RWPE1 (cell line): ENCODE results near the gene ACTG1.

Experiments used
- CTCF ChIA-PET: fragments of 350-600 bp; sonication (Branson Sonifier 250); formaldehyde crosslinking; extraction: SDS; loops from one replicate; lab custom pipeline; 2021; lab: Yijun Ruan, JAX
- POLR2A ChIA-PET: fragments of 400-600 bp; formaldehyde crosslinking; extraction: SDS; loops from one replicate; lab custom pipeline; 2020; ENCODE audit warnings: antibody characterized with exemption; ENCODE audit not compliant: low non-redundant PET; lab: Yijun Ruan, JAX
- DNase-seq: peaks from one replicate; pipeline ENCODE4 v3.0.0; 2012; ENCODE audit warnings: low spot score
- H3K27ac ChIP-seq: fragments of 450-650 bp; 2 replicates; pipeline ENCODE4 v1.5.1; 2017
- CTCF ChIP-seq: fragments of 450-650 bp; conservative IDR thresholded peaks from 2 replicates; pipeline ENCODE4 v1.5.1; 2017; ENCODE audit warnings: low read depth, mild to moderate bottlenecking

ACTG1 gene

DNA sequence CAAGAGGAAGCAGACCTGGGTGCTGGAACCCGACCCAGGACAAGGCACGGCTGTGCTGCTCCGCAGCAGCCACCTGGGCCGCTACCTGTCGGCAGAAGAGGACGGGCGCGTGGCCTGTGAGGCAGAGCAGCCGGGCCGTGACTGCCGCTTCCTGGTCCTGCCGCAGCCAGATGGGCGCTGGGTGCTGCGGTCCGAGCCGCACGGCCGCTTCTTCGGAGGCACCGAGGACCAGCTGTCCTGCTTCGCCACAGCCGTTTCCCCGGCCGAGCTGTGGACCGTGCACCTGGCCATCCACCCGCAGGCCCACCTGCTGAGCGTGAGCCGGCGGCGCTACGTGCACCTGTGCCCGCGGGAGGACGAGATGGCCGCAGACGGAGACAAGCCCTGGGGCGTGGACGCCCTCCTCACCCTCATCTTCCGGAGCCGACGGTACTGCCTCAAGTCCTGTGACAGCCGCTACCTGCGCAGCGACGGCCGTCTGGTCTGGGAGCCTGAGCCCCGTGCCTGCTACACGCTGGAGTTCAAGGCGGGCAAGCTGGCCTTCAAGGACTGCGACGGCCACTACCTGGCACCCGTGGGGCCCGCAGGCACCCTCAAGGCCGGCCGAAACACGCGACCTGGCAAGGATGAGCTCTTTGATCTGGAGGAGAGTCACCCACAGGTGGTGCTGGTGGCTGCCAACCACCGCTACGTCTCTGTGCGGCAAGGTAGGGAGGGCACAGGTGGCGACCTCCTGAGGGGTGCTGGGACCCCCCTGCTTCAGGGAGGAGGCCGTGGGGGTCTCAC is 16.2 kb upstream of the ACTG1 start:
- no peak for TF ChIP-seq CTCF
- DNase-seq: no peak
- no peak overlapping the region for H3K27ac ChIP-seq
- POLR2A ChIA-PET: no interaction called here
- CTCF ChIA-PET: interaction anchor here (0.6 to 1.0 kb wide), 2 partner anchors 10 to 16 kb away, joined by 3 to 4 read pairs; no protein-coding TSS in a partner anchor

GRCh38 chr17:81528384-81528650 is 15.7 kb upstream of the ACTG1 start:
- no peak overlapping the region for H3K27ac ChIP-seq
- ChIA-PET POLR2A (no interaction called here), CTCF (interaction anchor here (0.6 kb wide), 1 partner anchor 16 kb away, joined by 4 read pairs; no protein-coding TSS in a partner anchor)
- DNase-seq: no peak
- TF ChIP-seq CTCF: no peak

DNA sequence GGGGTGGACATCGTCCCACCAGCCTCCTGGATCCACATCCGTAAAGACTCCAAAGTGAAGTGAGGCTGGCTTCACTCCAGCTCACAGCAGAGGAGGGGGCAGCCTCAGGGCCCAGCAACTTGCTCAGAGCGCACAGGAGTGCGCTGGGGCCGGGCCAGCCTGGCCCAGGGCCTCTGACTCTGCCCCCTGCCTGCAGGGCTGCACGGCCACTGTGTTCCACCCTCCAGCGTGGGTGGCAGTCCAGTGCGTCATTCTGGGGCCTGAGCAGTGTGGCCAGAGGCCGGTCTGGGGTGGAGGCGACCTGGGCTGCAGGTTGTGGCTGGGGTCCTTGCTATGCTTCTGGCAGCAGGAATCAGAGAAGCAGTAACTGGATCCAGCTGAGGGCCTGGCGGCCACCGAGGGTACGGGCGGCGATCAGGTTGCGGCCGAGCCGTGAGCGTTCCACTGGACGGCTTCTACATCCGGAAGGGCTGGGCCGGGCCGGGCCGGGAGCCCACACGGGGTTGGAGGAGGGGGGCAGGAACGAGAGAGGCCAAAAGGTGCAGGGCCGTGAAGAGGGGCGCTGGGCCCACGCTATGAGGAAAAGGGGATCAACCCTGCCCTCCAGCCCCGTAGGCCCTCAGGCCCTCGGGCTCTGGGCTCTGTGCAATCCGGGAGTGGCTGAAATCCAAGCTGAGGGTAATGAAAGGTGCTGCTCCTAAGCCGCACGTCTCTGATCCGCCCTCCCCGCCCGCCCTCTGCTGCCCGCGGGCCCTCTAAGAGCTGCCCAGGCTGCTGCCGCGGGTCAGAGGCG is 15.2 kb upstream of the ACTG1 start, which contains the start of gene FSCN2:
TSS of gene FSCN2 (plus strand) at position 787 of the 793 bp plus-strand sequence. CDS start 155 bp downstream, outside the sequence.
- no peak within 1 kb of the TSS for H3K27ac ChIP-seq
- TF ChIP-seq CTCF: no peak
- POLR2A ChIA-PET: no interaction called here
- CTCF ChIA-PET: no interaction called here
- DNase-seq: no peak

- CTCF ChIA-PET: no interaction called here
- POLR2A ChIA-PET: no interaction called here
- H3K27ac ChIP-seq: no peak overlapping the region
- no peak for DNase-seq
- no peak for TF ChIP-seq CTCF
Observed at GRCh38 chr17:81526662-81527571, 14.3 kb upstream of the ACTG1 start.

DNA sequence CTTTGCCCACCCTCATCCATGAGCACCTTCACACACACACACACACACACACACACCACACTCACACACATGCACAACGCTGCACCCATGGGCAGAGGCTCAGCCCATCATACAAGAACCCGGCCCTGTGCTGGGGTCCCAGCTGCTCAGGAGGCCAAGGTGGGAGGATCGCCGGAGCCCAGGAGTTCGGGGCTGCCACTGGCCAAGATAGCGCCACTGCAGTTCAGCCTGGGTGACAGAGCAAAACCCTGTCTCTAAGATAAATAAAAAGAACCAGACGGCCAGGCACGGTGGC is 12.2 kb upstream of the ACTG1 start:
- no peak for DNase-seq
- ChIA-PET POLR2A (interaction anchor here (0.6 kb wide), 1 partner anchor 302 kb away, joined by 3 read pairs; the partner anchor contains the start of gene CEP131), CTCF (no interaction called here)
- no peak for TF ChIP-seq CTCF
- no peak overlapping the region for H3K27ac ChIP-seq
